ENCODE results near the gene WDR62. TPM values are rescaled to one million over a fixed set of nuclear protein-coding genes. Genes with fewer than 3 reads are reported as not detected.

WDR62 gene
- total and polyA plus RNA-seq, 9 donors, result 0.18 to 1.0 (median 0.51) TPM

GRCh38 chr19:36151144-36152018, 96.7 kb downstream of the WDR62 start:
- 9 to 12% (median 11%) methylated on average over 46 to 47 of the region's 47 CpGs for WGBS, 3 donors
- no peak for TF ChIP-seq POLR2A (IDR thresholded peaks at IDR 0.05)
- TF ChIP-seq EP300 (IDR thresholded peaks at IDR 0.05), result no peak
- TF ChIP-seq CTCF (IDR thresholded peaks at IDR 0.05), result no peak
- Histone ChIP-seq H3K27me3 (no peaks in the 10 kb centered on the region), H3K4me1 (ENCODE audit: insufficient read depth) (peaks cover 4% of the 10 kb centered on the region), H3K4me3 (peak overlapping the region; percentile 58), H3K36me3 (no peaks in the 10 kb centered on the region), H3K27ac (peak overlapping the region; percentile 79 to 93), H3K9me3 (no peaks in the 10 kb centered on the region)
- intact Hi-C loops (cut with DNase I), result no loop called here
- peak; percentile 55 to 70 (median 68) for DNase-seq

- DNase-seq, result no peak
- WGBS, 3 donors, result 5 to 10% (median 8%) methylated on average over 16 of the region's 16 CpGs
- TF ChIP-seq POLR2A (IDR thresholded peaks at IDR 0.05) (no peak), CTCF (IDR thresholded peaks at IDR 0.05) (no peak), EP300 (IDR thresholded peaks at IDR 0.05) (no peak)
- Histone ChIP-seq H3K36me3 (no peaks in the 10 kb centered on the region), H3K4me3 (peak overlapping the region; percentile 58), H3K9me3 (no peaks in the 10 kb centered on the region), H3K27me3 (no peaks in the 10 kb centered on the region), H3K4me1 (ENCODE audit: insufficient read depth) (peaks cover 4% of the 10 kb centered on the region), H3K27ac (peak overlapping the region; percentile 79 to 93)
- intact Hi-C loops (cut with DNase I), result no loop called here
Measured at GRCh38 chr19:36152019-36152351, 97.3 kb downstream of the WDR62 start.

GRCh38 chr19:36152352-36153091, 97.8 kb downstream of the WDR62 start, which contains the start of gene COX7A1:
Gene COX7A1, minus strand, starts transcription at chr19:36152447. Its CDS starts 40 bp downstream, at chr19:36152407.
- intact Hi-C loops (cut with DNase I), result no loop called here
- WGBS, 3 donors, result 1 to 2% (median 1%) methylated on average over 33 to 40 of the region's 40 CpGs
- Histone ChIP-seq H3K27ac (peak within 1 kb of the TSS; percentile 79 to 93), H3K4me1 (ENCODE audit: insufficient read depth) (peaks cover 4% of the 10 kb centered on the region), H3K36me3 (no peaks in the 10 kb centered on the region), H3K9me3 (no peaks in the 10 kb centered on the region), H3K27me3 (no peaks in the 10 kb centered on the region), H3K4me3 (peak within 1 kb of the TSS; percentile 58)
- TF ChIP-seq POLR2A (IDR thresholded peaks at IDR 0.05), result peak; percentile 44
- TF ChIP-seq EP300 (IDR thresholded peaks at IDR 0.05), result peak; percentile 6
- no peak for TF ChIP-seq CTCF (IDR thresholded peaks at IDR 0.05)
- peak; percentile 68 to 79 (median 72) for DNase-seq

- WGBS, 3 donors, result 73 to 85% (median 78%) methylated on average over 10 of the region's 10 CpGs
- H3K4me1 ChIP-seq (ENCODE audit: insufficient read depth), result peaks cover 4% of the 10 kb centered on the region
- no peak for TF ChIP-seq POLR2A (IDR thresholded peaks at IDR 0.05)
- no peak for TF ChIP-seq CTCF (IDR thresholded peaks at IDR 0.05)
- no peak for TF ChIP-seq EP300 (IDR thresholded peaks at IDR 0.05)
- H3K27me3 ChIP-seq, result no peaks in the 10 kb centered on the region
- H3K27ac ChIP-seq, result peak overlapping the region in 1 of 2 donors; percentile 93
- intact Hi-C loops (cut with DNase I), result no loop called here
- H3K4me3 ChIP-seq, result peak overlapping the region; percentile 58
- H3K9me3 ChIP-seq, result no peaks in the 10 kb centered on the region
- no peak for DNase-seq
- H3K36me3 ChIP-seq, result no peaks in the 10 kb centered on the region
Measured at GRCh38 chr19:36153126-36153525, 98.4 kb downstream of the WDR62 start.

Other genes with a start within 250 kb of the WDR62 start
- gene PRODH2, start 242.1 kb upstream of the WDR62 start, total RNA-seq, result under 1 TPM in 1 of 7 donors, not detected in 6; 0.41 TPM
- not detected for gene PRODH2, start 242.1 kb upstream of the WDR62 start, polyA plus RNA-seq
- gene NPHS1, start 202.4 kb upstream of the WDR62 start, total RNA-seq, result 1 to 10 TPM in 1 of 7 donors, under 1 TPM in 1, not detected in 5; 0.12 to 1.0 TPM
- under 1 TPM in 1 of 2 donors, not detected in 1; 0.01 TPM for gene NPHS1, start 202.4 kb upstream of the WDR62 start, polyA plus RNA-seq
- gene KIRREL2, start 198.0 kb upstream of the WDR62 start, total RNA-seq, result under 1 TPM in 2 of 7 donors, not detected in 5; 0.12 to 0.15 TPM
- under 1 TPM; 0.02 to 0.05 TPM for gene KIRREL2, start 198.0 kb upstream of the WDR62 start, polyA plus RNA-seq
- 10 to 100 TPM in 1 of 7 donors, 1 to 10 TPM in 3, under 1 TPM in 3; 0.55 to 10.1 (median 1.5) TPM for gene APLP1, start 186.3 kb upstream of the WDR62 start, total RNA-seq
- 1 to 10 TPM; 1.6 to 3.0 TPM for gene APLP1, start 186.3 kb upstream of the WDR62 start, polyA plus RNA-seq
- gene NFKBID, start 154.4 kb upstream of the WDR62 start, total RNA-seq, result 10 to 100 TPM; 10.4 to 23.7 (median 14.6) TPM
- gene NFKBID, start 154.4 kb upstream of the WDR62 start, polyA plus RNA-seq, result 1 to 10 TPM; 4.8 to 5.0 TPM
- gene HCST, start 152.4 kb upstream of the WDR62 start, total RNA-seq, result 1 to 10 TPM in 6 of 7 donors, under 1 TPM in 1; 0.92 to 6.3 (median 5.5) TPM
- 1 to 10 TPM; 8.5 to 9.2 TPM for gene HCST, start 152.4 kb upstream of the WDR62 start, polyA plus RNA-seq
- 10 to 100 TPM in 6 of 7 donors, 1 to 10 TPM in 1; 9.2 to 41.5 (median 31.4) TPM for gene TYROBP, start 146.6 kb upstream of the WDR62 start, total RNA-seq
- 100 to 1,000 TPM in 1 of 2 donors, 10 to 100 TPM in 1; 55.1 to 135 TPM for gene TYROBP, start 146.6 kb upstream of the WDR62 start, polyA plus RNA-seq
- 10 to 100 TPM; 10.6 to 31.2 (median 21.9) TPM for gene LRFN3, start 118.5 kb upstream of the WDR62 start, total RNA-seq
- 10 to 100 TPM in 1 of 2 donors, 1 to 10 TPM in 1; 6.4 to 13.4 TPM for gene LRFN3, start 118.5 kb upstream of the WDR62 start, polyA plus RNA-seq
- gene SDHAF1, start 59.7 kb upstream of the WDR62 start, total RNA-seq, result 10 to 100 TPM; 17.0 to 78.6 (median 20.2) TPM
- 10 to 100 TPM; 11.2 to 21.6 TPM for gene SDHAF1, start 59.7 kb upstream of the WDR62 start, polyA plus RNA-seq
- 1 to 10 TPM in 4 of 7 donors, under 1 TPM in 3; 0.43 to 2.6 (median 1.7) TPM for gene SYNE4, start 46.1 kb upstream of the WDR62 start, total RNA-seq
- gene SYNE4, start 46.1 kb upstream of the WDR62 start, polyA plus RNA-seq, result under 1 TPM; 0.37 to 0.48 TPM
- gene ALKBH6, start 40.7 kb upstream of the WDR62 start, total RNA-seq, result 10 to 100 TPM; 12.7 to 25.5 (median 18.6) TPM
- gene ALKBH6, start 40.7 kb upstream of the WDR62 start, polyA plus RNA-seq, result 10 to 100 TPM; 17.7 to 18.3 TPM
- gene CLIP3, start 22.0 kb upstream of the WDR62 start, total RNA-seq, result 10 to 100 TPM; 16.1 to 82.5 (median 54.9) TPM
- gene CLIP3, start 22.0 kb upstream of the WDR62 start, polyA plus RNA-seq, result 10 to 100 TPM; 34.3 to 91.3 TPM
- gene THAP8, start 612 bp upstream of the WDR62 start, total RNA-seq, result 1 to 10 TPM; 5.3 to 7.9 (median 6.5) TPM
- 1 to 10 TPM; 1.9 to 5.9 TPM for gene THAP8, start 612 bp upstream of the WDR62 start, polyA plus RNA-seq
- not detected for gene OVOL3, start 56.2 kb downstream of the WDR62 start, total RNA-seq
- gene OVOL3, start 56.2 kb downstream of the WDR62 start, polyA plus RNA-seq, result not detected
- 10 to 100 TPM; 61.4 to 84.8 (median 70.0) TPM for gene POLR2I, start 60.0 kb downstream of the WDR62 start, total RNA-seq
- gene POLR2I, start 60.0 kb downstream of the WDR62 start, polyA plus RNA-seq, result 10 to 100 TPM; 49.4 to 73.8 TPM
- gene TBCB, start 60.6 kb downstream of the WDR62 start, total RNA-seq, result 100 to 1,000 TPM in 6 of 7 donors, 10 to 100 TPM in 1; 94.3 to 160 (median 144) TPM
- gene TBCB, start 60.6 kb downstream of the WDR62 start, polyA plus RNA-seq, result 100 to 1,000 TPM; 124 to 175 TPM
- gene CAPNS1, start 85.2 kb downstream of the WDR62 start, total RNA-seq, result 100 to 1,000 TPM in 6 of 7 donors, 10 to 100 TPM in 1; 69.4 to 571 (median 488) TPM
- gene CAPNS1, start 85.2 kb downstream of the WDR62 start, polyA plus RNA-seq, result 100 to 1,000 TPM; 424 to 783 TPM
- 10 to 100 TPM; 39.9 to 81.4 (median 56.7) TPM for gene COX7A1, start 97.5 kb downstream of the WDR62 start, total RNA-seq
- 10 to 100 TPM; 31.4 to 36.0 TPM for gene COX7A1, start 97.5 kb downstream of the WDR62 start, polyA plus RNA-seq
- 10 to 100 TPM in 1 of 7 donors, 1 to 10 TPM in 6; 3.6 to 10.1 (median 7.6) TPM for gene ZNF565, start 159.8 kb downstream of the WDR62 start, total RNA-seq
- gene ZNF565, start 159.8 kb downstream of the WDR62 start, polyA plus RNA-seq, result 1 to 10 TPM; 4.1 to 6.9 TPM
- gene ZNF146, start 160.2 kb downstream of the WDR62 start, total RNA-seq, result 10 to 100 TPM; 52.0 to 73.8 (median 57.7) TPM
- gene ZNF146, start 160.2 kb downstream of the WDR62 start, polyA plus RNA-seq, result 10 to 100 TPM; 38.1 to 56.2 TPM

Data from ovary (tissue), 9 donors.